K562 (cell line): ENCODE results near the gene GPX7. TPM values are rescaled to one million over a fixed set of nuclear protein-coding genes. Genes with fewer than 3 reads are reported as not detected.

Experiments used
- CHAMP1 ChIP-seq: fragments of 450-650 bp; IDR thresholded peaks from 2 replicates; pipeline ENCODE4 v1.6.1; 2016; ENCODE audit warnings: mild to moderate bottlenecking
- KLF1 ChIP-seq: fragments of 450-650 bp; IDR thresholded peaks from 2 replicates; pipeline ENCODE4 v1.6.1; 2016; ENCODE audit warnings: missing genetic modification characterization, missing compliant biosample characterization
- MAZ ChIP-seq, 2 experiments: fragments of 450-650 bp in 1 of 2; sonication (generic) in 1 of 2; formaldehyde crosslinking; IDR thresholded peaks in 1 of 2; conservative IDR thresholded peaks in 1 of 2; 2 replicates each; pipeline versions ENCODE4 v1.4.0 to v1.5.0; 2020; ENCODE audit warnings: mild to moderate bottlenecking in 1 of 2, missing genetic modification reagents in 1 of 2
- RBM14 ChIP-seq: fragments of 200-400 bp; formaldehyde crosslinking; IDR thresholded peaks from 2 replicates; pipeline ENCODE4 v1.6.1; 2018; ENCODE audit warnings: low read depth, mild to moderate bottlenecking, low read length, moderate library complexity, borderline replicate concordance; ENCODE audit not compliant: insufficient read depth
- RERE ChIP-seq: sonication (generic); formaldehyde crosslinking; IDR thresholded peaks from 2 replicates; pipeline ENCODE4 v1.8.0; 2023; ENCODE audit warnings: missing genetic modification reagents, mild to moderate bottlenecking, borderline replicate concordance
- SMARCC2 ChIP-seq: fragments of 450-650 bp; IDR thresholded peaks from 2 replicates; pipeline ENCODE4 v1.6.1; 2017; ENCODE audit warnings: antibody characterized with exemption, moderate library complexity, mild to moderate bottlenecking, low read depth
- THAP12 ChIP-seq: fragments of 250-450 bp; sonication (Bioruptor Pico); IDR thresholded peaks from 2 replicates; pipeline ENCODE4 v1.9.0; 2021; ENCODE audit warnings: mild to moderate bottlenecking, inconsistent platforms
- ZNF23 ChIP-seq: fragments of 250-450 bp; sonication (Bioruptor Pico); IDR thresholded peaks from 2 replicates; pipeline ENCODE4 v1.4.0; 2020; ENCODE audit warnings: mild to moderate bottlenecking
- ZNF280A ChIP-seq: fragments of 450-650 bp; IDR thresholded peaks from 2 replicates; pipeline ENCODE4 v1.6.1; 2018; ENCODE audit warnings: mild to moderate bottlenecking, low read depth; ENCODE audit not compliant: partially characterized antibody
- ZNF431 ChIP-seq: sonication (generic); formaldehyde crosslinking; IDR thresholded peaks from 2 replicates; pipeline ENCODE4 v1.8.0; 2022; ENCODE audit warnings: mild to moderate bottlenecking, missing genetic modification reagents
- polyA plus RNA-seq, 8 experiments: library from polyadenylated mRNA; depleted of rRNA in 4 of 8; stranded (reverse) in 5 of 8; unstranded in 3 of 8; fragments of >200 nt; fragmentation: Nextera tagmentation in 2 of 8; fragmentation: Illumina TruSeq in 1 of 8; extraction: Ambion mirVana in 2 of 8; extraction: Trizol in 1 of 8; gene quantifications; 2 replicates each; pipeline versions ENCODE4 v1.2.1 to v1.2.3, GENCODE V29; 2011 to 2014; ENCODE audit warnings: inconsistent platforms in 1 of 8, missing spikeins in 1 of 8
- total RNA-seq, 7 experiments: library from RNA; depleted of rRNA in 6 of 7; stranded (reverse); fragments of >200 nt in 6 of 7; fragmentation: Illumina TruSeq in 2 of 7; extraction: Trizol in 2 of 7; gene quantifications; 2 replicates each; pipeline versions ENCODE4 v1.2.1 to v1.2.3, GENCODE V29; 2011 to 2021; ENCODE audit warnings: low replicate concordance in 1 of 7

The GPX7 gene
- total and polyA plus RNA-seq, 9 of the 15 experiments (the other 6 are each of a cell fraction or from before 2014, with no cell fraction given) = 0.08 TPM; not detected in 8

GRCh38 chr1:52552505-52553361 is 49.4 kb upstream of the GPX7 start, which contains the start of gene TUT4 (continued):
- peak; percentile 67; the same call in 1 of the 2 replicates for TF ChIP-seq CHAMP1
- TF ChIP-seq THAP12 (CRISPR knock-in tag) = peak; percentile 78; the same call in 1 of the 2 replicates
- TF ChIP-seq SMARCC2 = no peak
- peak; percentile 47; the same call in 1 of the 2 replicates for TF ChIP-seq RERE
- 0 out of 2 replicates have a peak, but pooled peaks have one; percentile 7 for TF ChIP-seq ZNF431 (CRISPR knock-in tag)
- peak; percentile 73 for TF ChIP-seq KLF1
- no peak for TF ChIP-seq ZNF280A
- peak; percentile 83 to 85 for TF ChIP-seq MAZ (CRISPR knock-in tag; conservative IDR thresholded peaks at IDR 0.05 in 1 of 2, IDR thresholded peaks at IDR 0.05 in 1 of 2)
- TF ChIP-seq RBM14 = peak; percentile 95; the same call in 1 of the 2 replicates
- no peak for TF ChIP-seq ZNF23 (CRISPR knock-in tag)
